OCI-LY7 (cell line): ENCODE measurements around the gene C3orf33.

Experiments
- EZH2phosphoT487 ChIP-seq: fragments of 200-600 bp; sonication (generic); IDR thresholded peaks from 2 replicates; pipeline ENCODE4 v1.6.1; 2018; ENCODE audit warnings: low read depth, borderline replicate concordance, mild to moderate bottlenecking, mixed run types, antibody characterized with exemption, low read length, moderate library complexity, mixed read lengths
- TF ChIP-seq, protein P1 (sequence below): fragments of 200-600 bp; sonication (generic); conservative IDR thresholded peaks from 2 replicates; pipeline ENCODE4 v1.5.1; 2014; ENCODE audit warnings: mild to moderate bottlenecking, antibody characterized with exemption, low read length, moderate library complexity, mixed read lengths

DNA sequence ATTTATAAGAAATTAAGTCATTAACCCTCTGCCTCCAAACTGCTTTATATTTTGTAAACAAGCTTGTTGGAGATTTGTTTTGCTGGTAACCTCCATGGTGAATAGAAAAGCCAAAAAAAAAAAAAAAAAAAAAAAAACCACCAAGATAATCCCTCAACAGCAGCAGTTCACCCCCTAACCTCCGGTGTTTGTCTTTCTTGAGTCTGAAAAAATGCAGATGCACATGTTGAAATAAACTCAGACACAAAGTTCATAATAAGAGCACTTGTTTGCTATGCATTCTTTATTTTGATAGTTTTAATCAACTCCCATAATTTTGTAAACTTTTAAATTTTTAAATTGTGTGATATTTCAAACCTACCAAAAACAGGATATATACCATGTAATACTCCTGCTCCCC, 59.4 kb downstream of the C3orf33 start:
- TF ChIP-seq, protein P1, sequence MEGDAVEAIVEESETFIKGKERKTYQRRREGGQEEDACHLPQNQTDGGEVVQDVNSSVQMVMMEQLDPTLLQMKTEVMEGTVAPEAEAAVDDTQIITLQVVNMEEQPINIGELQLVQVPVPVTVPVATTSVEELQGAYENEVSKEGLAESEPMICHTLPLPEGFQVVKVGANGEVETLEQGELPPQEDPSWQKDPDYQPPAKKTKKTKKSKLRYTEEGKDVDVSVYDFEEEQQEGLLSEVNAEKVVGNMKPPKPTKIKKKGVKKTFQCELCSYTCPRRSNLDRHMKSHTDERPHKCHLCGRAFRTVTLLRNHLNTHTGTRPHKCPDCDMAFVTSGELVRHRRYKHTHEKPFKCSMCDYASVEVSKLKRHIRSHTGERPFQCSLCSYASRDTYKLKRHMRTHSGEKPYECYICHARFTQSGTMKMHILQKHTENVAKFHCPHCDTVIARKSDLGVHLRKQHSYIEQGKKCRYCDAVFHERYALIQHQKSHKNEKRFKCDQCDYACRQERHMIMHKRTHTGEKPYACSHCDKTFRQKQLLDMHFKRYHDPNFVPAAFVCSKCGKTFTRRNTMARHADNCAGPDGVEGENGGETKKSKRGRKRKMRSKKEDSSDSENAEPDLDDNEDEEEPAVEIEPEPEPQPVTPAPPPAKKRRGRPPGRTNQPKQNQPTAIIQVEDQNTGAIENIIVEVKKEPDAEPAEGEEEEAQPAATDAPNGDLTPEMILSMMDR, result no peak
- no peak for TF ChIP-seq EZH2phosphoT487
